ENCODE data around the gene HTT. TPM values are rescaled to one million over a fixed set of nuclear protein-coding genes. Genes with fewer than 3 reads are reported as not detected.

HTT gene
- total RNA-seq, 4 donors from 2014 or later = 50.1 to 192 (median 81.0) TPM

DNA sequence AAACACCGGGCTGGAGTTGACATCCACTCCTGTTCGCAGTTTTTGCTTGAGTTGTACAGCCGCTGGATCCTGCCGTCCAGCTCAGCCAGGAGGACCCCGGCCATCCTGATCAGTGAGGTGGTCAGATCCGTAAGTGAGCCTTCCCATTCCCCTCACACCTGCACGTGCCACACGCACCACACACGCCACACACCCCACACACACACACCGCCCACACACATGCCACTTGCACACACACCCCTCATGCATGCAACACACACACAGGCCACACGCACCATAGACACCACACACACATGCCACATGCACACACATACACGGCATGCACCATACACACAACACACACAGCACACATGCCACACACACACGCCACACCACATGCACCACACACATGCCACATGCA is 154.4 kb downstream of the HTT start:
- 98% methylated on average over 13 of the region's 13 CpGs for WGBS
- Histone ChIP-seq H3K9me3 (no peaks in the 10 kb centered on the region), H3K36me3 (peaks cover 94% of the 10 kb centered on the region), H3K27ac (no peak overlapping the region), H3K27me3 (no peaks in the 10 kb centered on the region), H3K4me1 (no peaks in the 10 kb centered on the region), H3K4me3 (no peak overlapping the region)
- TF ChIP-seq POLR2A (IDR thresholded peaks at IDR 0.05) = no peak
- TF ChIP-seq POLR2AphosphoS5 (IDR thresholded peaks at IDR 0.05) = no peak
- TF ChIP-seq, protein P1, sequence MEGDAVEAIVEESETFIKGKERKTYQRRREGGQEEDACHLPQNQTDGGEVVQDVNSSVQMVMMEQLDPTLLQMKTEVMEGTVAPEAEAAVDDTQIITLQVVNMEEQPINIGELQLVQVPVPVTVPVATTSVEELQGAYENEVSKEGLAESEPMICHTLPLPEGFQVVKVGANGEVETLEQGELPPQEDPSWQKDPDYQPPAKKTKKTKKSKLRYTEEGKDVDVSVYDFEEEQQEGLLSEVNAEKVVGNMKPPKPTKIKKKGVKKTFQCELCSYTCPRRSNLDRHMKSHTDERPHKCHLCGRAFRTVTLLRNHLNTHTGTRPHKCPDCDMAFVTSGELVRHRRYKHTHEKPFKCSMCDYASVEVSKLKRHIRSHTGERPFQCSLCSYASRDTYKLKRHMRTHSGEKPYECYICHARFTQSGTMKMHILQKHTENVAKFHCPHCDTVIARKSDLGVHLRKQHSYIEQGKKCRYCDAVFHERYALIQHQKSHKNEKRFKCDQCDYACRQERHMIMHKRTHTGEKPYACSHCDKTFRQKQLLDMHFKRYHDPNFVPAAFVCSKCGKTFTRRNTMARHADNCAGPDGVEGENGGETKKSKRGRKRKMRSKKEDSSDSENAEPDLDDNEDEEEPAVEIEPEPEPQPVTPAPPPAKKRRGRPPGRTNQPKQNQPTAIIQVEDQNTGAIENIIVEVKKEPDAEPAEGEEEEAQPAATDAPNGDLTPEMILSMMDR (IDR thresholded peaks at IDR 0.05) = no peak
- TF ChIP-seq EP300 (IDR thresholded peaks at IDR 0.05) = no peak
- no peak for DNase-seq (ENCODE audit: low spot score in 2 of 2)

DNA sequence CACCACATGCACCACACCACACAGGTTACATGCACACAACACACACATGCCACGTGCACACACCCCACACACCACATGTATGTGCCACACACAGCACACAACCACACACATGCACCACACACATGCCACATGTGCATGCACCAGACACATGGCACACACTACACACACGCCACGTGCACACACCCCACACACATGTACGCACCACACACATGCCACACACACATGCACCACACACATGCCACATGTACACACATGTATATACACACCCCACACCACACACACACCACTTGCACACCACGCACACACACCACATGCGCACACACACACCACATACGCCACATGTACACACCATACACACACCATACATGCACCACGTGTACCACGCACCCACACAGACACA is 154.8 kb downstream of the HTT start:
- Histone ChIP-seq H3K4me1 (no peaks in the 10 kb centered on the region), H3K36me3 (peaks cover 94% of the 10 kb centered on the region), H3K4me3 (no peak overlapping the region), H3K9me3 (no peaks in the 10 kb centered on the region), H3K27ac (no peak overlapping the region), H3K27me3 (no peaks in the 10 kb centered on the region)
- TF ChIP-seq EP300 (IDR thresholded peaks at IDR 0.05) (no peak), POLR2AphosphoS5 (IDR thresholded peaks at IDR 0.05) (no peak), POLR2A (IDR thresholded peaks at IDR 0.05) (no peak)
- TF ChIP-seq, protein P1 (IDR thresholded peaks at IDR 0.05) = no peak
- DNase-seq (ENCODE audit: low spot score in 2 of 2) = no peak
- WGBS = 96% methylated on average over 9 of the region's 9 CpGs

DNA sequence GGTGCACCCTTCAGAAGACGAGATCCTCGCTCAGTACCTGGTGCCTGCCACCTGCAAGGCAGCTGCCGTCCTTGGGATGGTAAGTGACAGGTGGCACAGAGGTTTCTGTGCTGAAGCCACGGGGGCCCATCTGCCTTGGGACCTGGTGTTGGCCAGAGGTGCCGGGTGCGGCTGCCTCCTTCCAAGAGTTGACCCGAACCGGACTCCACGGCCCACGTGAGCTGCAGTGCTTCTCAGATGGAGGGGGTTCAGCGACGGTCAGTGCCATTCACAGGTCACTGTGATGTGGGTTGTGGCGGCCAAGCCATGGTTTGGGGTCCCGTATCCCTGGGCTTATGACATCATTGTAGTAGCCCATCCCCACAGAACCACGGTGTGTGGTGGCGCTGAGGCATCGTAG is 155.5 kb downstream of the HTT start:
- Histone ChIP-seq H3K27me3 (no peaks in the 10 kb centered on the region), H3K4me3 (no peak overlapping the region), H3K36me3 (peaks cover 94% of the 10 kb centered on the region), H3K27ac (no peak overlapping the region), H3K4me1 (no peaks in the 10 kb centered on the region), H3K9me3 (no peaks in the 10 kb centered on the region)
- TF ChIP-seq POLR2A (IDR thresholded peaks at IDR 0.05) = no peak
- TF ChIP-seq, protein P1 (IDR thresholded peaks at IDR 0.05) = no peak
- no peak for TF ChIP-seq EP300 (IDR thresholded peaks at IDR 0.05)
- no peak for TF ChIP-seq POLR2AphosphoS5 (IDR thresholded peaks at IDR 0.05)
- 96% methylated on average over 11 of the region's 17 CpGs for WGBS
- no peak for DNase-seq (ENCODE audit: low spot score in 2 of 2)

DNA sequence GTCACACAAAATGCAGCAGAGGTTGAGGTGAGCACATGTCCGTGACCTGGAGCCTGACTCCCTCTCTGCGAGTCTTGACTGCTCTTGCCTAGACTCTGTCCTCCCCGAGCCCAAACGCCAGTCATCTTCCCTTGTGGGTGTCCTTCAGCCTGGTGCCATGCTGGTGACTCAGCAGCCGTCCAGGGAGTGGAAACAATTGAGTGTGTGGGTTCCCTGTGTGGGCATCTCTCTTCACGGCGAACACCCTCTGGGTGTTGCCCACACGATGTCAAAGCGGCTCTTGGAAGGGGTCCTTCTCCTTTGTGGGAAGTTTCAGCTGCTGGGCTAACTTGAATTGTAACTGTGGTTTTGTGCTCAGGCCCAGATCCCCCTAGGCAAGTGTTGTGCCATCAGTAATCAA is 157.0 kb downstream of the HTT start:
- H3K27me3 ChIP-seq = no peaks in the 10 kb centered on the region
- H3K36me3 ChIP-seq = peaks cover 94% of the 10 kb centered on the region
- no peak for DNase-seq (ENCODE audit: low spot score in 2 of 2)
- H3K9me3 ChIP-seq = no peaks in the 10 kb centered on the region
- no peak overlapping the region for H3K27ac ChIP-seq
- TF ChIP-seq EP300 (IDR thresholded peaks at IDR 0.05) (no peak), POLR2A (IDR thresholded peaks at IDR 0.05) (no peak), POLR2AphosphoS5 (IDR thresholded peaks at IDR 0.05) (no peak)
- TF ChIP-seq, protein P1 (IDR thresholded peaks at IDR 0.05) = no peak
- no peaks in the 10 kb centered on the region for H3K4me1 ChIP-seq
- no peak overlapping the region for H3K4me3 ChIP-seq
- WGBS = 60% methylated on average over 6 of the region's 9 CpGs

DNA sequence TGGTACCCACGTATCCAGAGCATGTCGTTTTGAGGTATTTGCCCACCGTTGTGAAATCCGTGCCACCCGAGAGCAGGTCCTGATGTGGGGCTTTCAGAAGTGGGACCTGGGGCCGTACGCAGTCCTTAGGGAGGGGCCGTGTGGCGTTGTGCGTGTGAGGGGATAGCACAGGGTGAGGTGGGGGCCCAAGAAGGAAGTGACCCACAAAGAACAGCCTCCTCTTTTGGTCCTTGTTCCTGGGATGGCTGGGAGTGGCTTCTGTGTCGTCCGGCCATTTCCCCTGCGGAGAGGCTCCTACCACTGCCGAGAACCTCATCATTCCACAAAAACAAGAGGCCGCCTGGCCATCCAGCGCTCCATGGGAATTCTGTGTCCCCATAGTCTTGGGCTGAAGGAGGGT is 157.5 kb downstream of the HTT start:
- H3K4me1 ChIP-seq = no peaks in the 10 kb centered on the region
- no peaks in the 10 kb centered on the region for H3K9me3 ChIP-seq
- H3K27me3 ChIP-seq = no peaks in the 10 kb centered on the region
- DNase-seq (ENCODE audit: low spot score in 2 of 2) = no peak
- no peak overlapping the region for H3K4me3 ChIP-seq
- no peak overlapping the region for H3K27ac ChIP-seq
- WGBS = 91% methylated on average over 16 of the region's 16 CpGs
- peaks cover 94% of the 10 kb centered on the region for H3K36me3 ChIP-seq
- TF ChIP-seq, protein P1 (IDR thresholded peaks at IDR 0.05) = no peak
- no peak for TF ChIP-seq POLR2A (IDR thresholded peaks at IDR 0.05)
- no peak for TF ChIP-seq POLR2AphosphoS5 (IDR thresholded peaks at IDR 0.05)
- no peak for TF ChIP-seq EP300 (IDR thresholded peaks at IDR 0.05)

Measured in suprapubic skin (tissue), 4 donors.